ENCODE data around the gene CNTNAP2. TPM values are rescaled to one million over a fixed set of nuclear protein-coding genes. Genes with fewer than 3 reads are reported as not detected.

The CNTNAP2 gene
- total and polyA plus RNA-seq, 2 of the 8 experiments (the other 6 are each of a cell fraction or from before 2014, with no cell fraction given), result 27.9 to 71.0 TPM

DNA sequence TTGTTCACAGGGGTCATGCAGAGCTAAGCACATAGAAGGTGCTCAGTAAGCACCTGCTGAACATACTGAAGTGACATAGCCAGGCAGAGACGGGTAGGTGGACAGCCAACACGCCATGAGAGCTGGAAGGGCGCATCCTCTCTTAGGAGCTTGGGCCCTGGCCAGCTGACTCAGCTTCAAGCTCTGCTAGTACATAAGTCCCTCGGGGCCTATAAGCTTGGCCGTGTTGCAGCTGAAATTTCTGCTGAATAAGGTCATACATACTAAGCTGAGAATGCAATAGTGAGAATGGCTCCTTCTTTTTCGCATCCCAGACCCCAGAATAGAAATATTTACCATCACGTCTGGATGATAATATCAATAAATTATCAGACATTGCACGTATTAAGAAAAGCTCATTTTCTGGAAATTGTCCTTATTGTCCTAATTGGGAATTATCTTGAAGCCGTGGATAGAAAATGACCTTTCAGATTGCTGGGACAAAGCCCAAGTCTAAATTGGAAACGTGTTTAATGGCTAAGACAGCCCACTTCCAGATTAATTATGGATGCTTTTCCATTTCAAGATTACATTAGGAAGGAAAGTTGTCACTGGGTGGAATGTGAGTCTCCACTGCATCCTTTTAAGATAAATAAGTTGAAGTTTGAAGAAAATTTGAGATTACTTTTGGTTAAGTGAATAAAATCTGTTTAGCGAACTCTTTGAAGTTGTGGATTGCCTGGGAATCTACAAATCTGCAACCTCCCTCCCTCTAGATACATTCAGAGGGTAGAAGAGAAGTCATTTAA is 2186.9 kb downstream of the CNTNAP2 start:
- Histone ChIP-seq H4K5ac (ENCODE audit: insufficient read length, low read depth, low read length) (no peak overlapping the region), H3K18ac (ENCODE audit: extremely low read depth, low read length) (no peak overlapping the region), H3K4me3 (ENCODE audit: extremely low read depth in 1 of 4, insufficient read depth in 2 of 4, low read depth in 3 of 4, low read length in 4 of 4) (no peak overlapping the region), H3K4me2 (ENCODE audit: insufficient read depth in 1 of 2, low read depth in 2 of 2, low read length in 2 of 2) (no peak overlapping the region), H2BK12ac (ENCODE audit: low read depth, low read length) (no peak overlapping the region), H3K23me2 (ENCODE audit: low read depth, low read length) (no peaks in the 10 kb centered on the region), H3K27ac (ENCODE audit: low read depth, low read length) (no peak overlapping the region), H2BK15ac (ENCODE audit: low read length) (no peak overlapping the region), H4K91ac (replicated peaks; ENCODE audit: insufficient read length, low read length) (peak overlapping the region; percentile 17), H2AFZ (ENCODE audit: low read length) (no peak overlapping the region), H3K9ac (replicated peaks in 1 of 4; ENCODE audit: extremely low read depth in 1 of 4, low read depth in 3 of 4, low read length in 3 of 4) (no peak overlapping the region), H3K27me3 (replicated peaks in 1 of 4; ENCODE audit: control insufficient read depth in 3 of 4, extremely low read depth in 1 of 4, insufficient read depth in 3 of 4, low read length in 3 of 4) (no peaks in the 10 kb centered on the region), H3K23ac (ENCODE audit: insufficient read length) (no peak overlapping the region), H3K56ac (replicated peaks; ENCODE audit: insufficient read length, low read depth, low read length) (no peak overlapping the region), H4K8ac (ENCODE audit: extremely low read depth, insufficient read depth, low read length) (no peak overlapping the region), H3K9me3 (ENCODE audit: insufficient read depth in 2 of 2, low read depth in 1 of 2, low read length in 1 of 2) (no peaks in the 10 kb centered on the region), H3K14ac (ENCODE audit: insufficient read length) (no peak overlapping the region), H2BK20ac (ENCODE audit: low read length) (no peak overlapping the region), H3K36me3 (ENCODE audit: control insufficient read depth in 2 of 4, insufficient read depth in 4 of 4, low read length in 3 of 4) (no peaks in the 10 kb centered on the region), H4K20me1 (replicated peaks in 1 of 2; ENCODE audit: control insufficient read depth in 1 of 2, insufficient read depth in 2 of 2, low read length in 2 of 2) (no peaks in the 10 kb centered on the region), H3K79me2 (ENCODE audit: control insufficient read depth in 1 of 2, insufficient read depth in 2 of 2, low read length in 2 of 2) (no peaks in the 10 kb centered on the region), H3K4me1 (replicated peaks in 1 of 4; ENCODE audit: control insufficient read depth in 3 of 4, insufficient read depth in 4 of 4, low read length in 3 of 4) (peaks cover 1 to 10% (median 6%) of the 10 kb centered on the region in 4 experiments; a peak in 4 of 7 replicates), H2BK120ac (replicated peaks; ENCODE audit: low read depth, low read length) (no peak overlapping the region), H3K79me1 (ENCODE audit: low read depth, low read length) (no peaks in the 10 kb centered on the region), H2AK5ac (ENCODE audit: low read depth, low read length) (no peak overlapping the region), H3K4ac (replicated peaks; ENCODE audit: insufficient read length, low read depth, low read length) (no peak overlapping the region), H2BK5ac (ENCODE audit: low read depth, low read length) (no peak overlapping the region)
- TF ChIP-seq TAF1 (IDR thresholded peaks at IDR 0.05; ENCODE audit: low read depth, low read length) (no peak), SP1 (IDR thresholded peaks at IDR 0.05; ENCODE audit: low read depth, low read length) (no peak), NANOG (IDR thresholded peaks at IDR 0.05; ENCODE audit: insufficient read depth, low read depth, low read length, poor library complexity, severe bottlenecking) (no peak), CREB1 (IDR thresholded peaks at IDR 0.05) (no peak), ASH2L (IDR thresholded peaks at IDR 0.05; ENCODE audit: low read length) (no peak), GTF2F1 (IDR thresholded peaks at IDR 0.05; ENCODE audit: borderline replicate concordance, low read depth, low read length) (no peak), KDM4A (IDR thresholded peaks at IDR 0.05; ENCODE audit: low read depth, low read length, severe bottlenecking) (no peak)
- TF ChIP-seq, protein P1, sequence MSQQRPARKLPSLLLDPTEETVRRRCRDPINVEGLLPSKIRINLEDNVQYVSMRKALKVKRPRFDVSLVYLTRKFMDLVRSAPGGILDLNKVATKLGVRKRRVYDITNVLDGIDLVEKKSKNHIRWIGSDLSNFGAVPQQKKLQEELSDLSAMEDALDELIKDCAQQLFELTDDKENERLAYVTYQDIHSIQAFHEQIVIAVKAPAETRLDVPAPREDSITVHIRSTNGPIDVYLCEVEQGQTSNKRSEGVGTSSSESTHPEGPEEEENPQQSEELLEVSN (IDR thresholded peaks at IDR 0.05), result no peak
- ChIA-PET CTCF (ENCODE audit: partially characterized antibody) (interaction anchor here (1.2 kb wide), 2 partner anchors 11 to 111 kb away, joined by 3 to 5 read pairs; no protein-coding TSS in a partner anchor), POLR2A (ENCODE audit: partially characterized antibody) (no interaction called here)
- FAIRE-seq (no peak), DNase-seq (ENCODE audit: low read depth in 1 of 2, low spot score in 2 of 2) (no peak)
- 80% methylated on average over 11 of the region's 11 CpGs; no CpG with 5 or more reads in 1 of the 2 experiments for WGBS, 2 experiments (ENCODE audit: extremely low coverage in 1 of 2, insufficient coverage in 1 of 2, insufficient read length in 1 of 2, insufficient replicate concordance in 2 of 2, low coverage in 1 of 2, low lambda C conversion rate in 2 of 2, missing lambda C conversion rate in 1 of 2)
